Renal pelvis (tissue), 4 donors: ENCODE measurements around the gene PLCL1. TPM values are rescaled to one million over a fixed set of nuclear protein-coding genes. Genes with fewer than 3 reads are reported as not detected.

Experiments
- DNase-seq: peaks from one replicate; pipeline ENCODE4 v3.0.0-alpha.2; 2013
- polyA plus RNA-seq, 3 donors: library from polyadenylated mRNA; unstranded; fragments of 120-200 nt; gene quantifications; one replicate each; pipeline ENCODE4 v1.2.1, GENCODE V29; 2013; ENCODE audit not compliant: insufficient read length in 3 of 3

PLCL1 gene
- polyA plus RNA-seq, 3 donors, result 13.9 to 16.6 (median 14.2) TPM

DNA sequence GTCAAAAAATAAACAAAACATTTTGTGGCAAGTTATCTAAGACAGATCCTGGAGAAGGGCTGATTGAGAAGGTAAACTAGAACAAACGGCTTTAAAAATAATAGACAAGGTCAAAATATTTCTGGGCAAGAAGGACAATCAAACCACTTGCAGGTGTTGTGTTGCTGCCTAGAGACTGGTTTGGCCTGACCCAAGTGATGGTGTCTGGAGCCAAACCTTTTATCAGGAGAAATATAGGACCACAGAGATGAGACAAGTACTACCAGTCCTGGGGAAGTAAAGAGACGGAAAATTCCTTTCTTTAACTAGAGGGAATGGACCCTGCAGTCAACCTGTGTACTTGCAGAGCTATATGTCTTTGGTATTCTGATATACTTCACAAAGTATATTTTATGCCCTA lies 44.2 kb downstream of the PLCL1 start:
- no peak for DNase-seq

DNA sequence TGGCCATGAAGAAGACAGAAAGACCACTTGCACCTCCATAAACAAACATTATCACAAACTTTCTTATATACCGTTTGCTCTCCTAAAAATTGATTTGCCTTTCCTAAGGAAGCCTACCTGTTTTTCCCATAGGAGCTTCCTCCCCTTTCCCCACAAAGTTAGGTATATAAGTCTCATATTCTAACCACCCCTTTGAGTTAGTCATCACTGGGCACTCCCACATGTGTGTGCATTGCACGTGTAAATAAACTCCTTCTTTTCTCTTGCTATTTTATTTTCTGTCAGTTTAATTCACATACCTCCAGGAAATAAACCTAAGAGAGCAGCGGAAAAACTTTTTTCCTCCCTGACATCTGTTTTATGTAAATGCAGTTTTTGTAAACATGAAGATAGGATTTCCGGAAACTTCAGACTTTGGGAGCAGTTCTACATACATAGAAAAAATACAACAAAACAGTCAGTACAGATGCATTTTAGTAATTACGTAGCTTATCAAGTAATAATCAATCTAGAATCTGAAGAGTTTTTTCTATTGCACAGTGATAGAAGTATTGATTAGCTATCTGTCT lies 46.6 kb downstream of the PLCL1 start:
- DNase-seq, result no peak

DNA sequence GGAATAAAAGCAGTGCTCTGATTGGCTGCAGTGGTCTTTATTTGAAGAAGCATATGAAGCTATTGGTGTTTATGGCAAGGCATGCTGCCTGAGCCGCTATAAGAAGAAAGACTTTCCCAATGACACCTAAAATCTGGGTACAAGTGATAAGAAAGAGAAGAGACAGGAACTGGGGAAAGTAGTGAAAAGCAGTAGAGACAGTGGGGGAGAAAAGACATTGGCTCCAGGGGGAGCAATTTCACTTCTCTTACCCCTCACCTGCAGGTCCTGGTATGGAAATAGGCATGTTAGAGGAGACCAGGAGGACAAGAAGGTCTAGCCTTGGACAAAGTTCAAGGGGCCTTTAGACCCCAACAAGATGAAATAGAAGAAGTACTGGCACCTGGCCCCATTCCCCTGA lies 47.1 kb downstream of the PLCL1 start:
- DNase-seq, result no peak

GRCh38 chr2:197852108-197852507 lies 47.7 kb downstream of the PLCL1 start:
- no peak for DNase-seq

DNA sequence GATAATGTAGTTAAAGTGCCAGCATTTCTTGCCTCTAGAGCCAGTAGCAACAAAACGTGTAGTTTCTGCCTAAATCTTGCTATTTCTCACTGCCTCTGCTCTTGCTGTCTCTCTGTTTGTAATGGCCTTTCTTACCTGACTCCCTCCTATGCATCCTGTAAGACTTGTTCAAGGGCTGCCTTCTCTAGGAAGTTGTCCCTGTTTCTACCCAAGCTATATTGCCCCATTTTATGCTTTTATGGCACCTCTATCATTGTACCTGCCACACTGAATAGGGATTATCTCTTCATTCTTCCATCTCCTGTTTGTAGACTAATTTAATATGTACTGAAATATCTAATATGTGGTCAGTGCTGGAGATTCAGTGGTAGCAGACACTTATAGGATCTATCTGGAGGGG lies 49.2 kb downstream of the PLCL1 start:
- no peak for DNase-seq

GRCh38 chr2:197857476-197858107 lies 53.2 kb downstream of the PLCL1 start:
- DNase-seq, result no peak

DNA sequence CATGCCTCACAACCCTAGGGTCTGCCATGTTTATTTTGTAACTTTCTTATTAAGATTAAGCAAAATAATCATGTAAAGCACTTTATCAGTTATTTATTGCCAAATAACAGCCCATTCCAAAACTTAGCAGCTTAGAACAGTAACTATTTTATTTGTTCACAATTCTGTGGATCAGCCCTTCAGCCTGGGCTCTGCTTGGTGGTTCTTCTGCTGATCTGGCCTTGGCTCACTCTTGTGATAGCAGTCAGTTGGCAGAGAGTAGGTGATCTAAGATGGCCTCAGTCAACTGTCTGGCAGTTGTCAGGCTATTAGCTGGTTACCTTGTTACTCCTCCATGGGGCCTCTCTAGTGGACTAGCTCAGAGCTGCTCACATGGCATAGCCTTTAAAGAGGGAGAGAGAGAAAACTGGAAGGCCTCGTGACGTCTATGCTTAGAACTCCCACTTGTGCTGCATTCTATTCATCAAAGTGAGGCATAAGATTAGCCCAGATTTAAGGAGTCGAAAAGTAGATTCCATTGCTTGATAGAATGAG lies 54.3 kb downstream of the PLCL1 start:
- DNase-seq, result no peak

DNA sequence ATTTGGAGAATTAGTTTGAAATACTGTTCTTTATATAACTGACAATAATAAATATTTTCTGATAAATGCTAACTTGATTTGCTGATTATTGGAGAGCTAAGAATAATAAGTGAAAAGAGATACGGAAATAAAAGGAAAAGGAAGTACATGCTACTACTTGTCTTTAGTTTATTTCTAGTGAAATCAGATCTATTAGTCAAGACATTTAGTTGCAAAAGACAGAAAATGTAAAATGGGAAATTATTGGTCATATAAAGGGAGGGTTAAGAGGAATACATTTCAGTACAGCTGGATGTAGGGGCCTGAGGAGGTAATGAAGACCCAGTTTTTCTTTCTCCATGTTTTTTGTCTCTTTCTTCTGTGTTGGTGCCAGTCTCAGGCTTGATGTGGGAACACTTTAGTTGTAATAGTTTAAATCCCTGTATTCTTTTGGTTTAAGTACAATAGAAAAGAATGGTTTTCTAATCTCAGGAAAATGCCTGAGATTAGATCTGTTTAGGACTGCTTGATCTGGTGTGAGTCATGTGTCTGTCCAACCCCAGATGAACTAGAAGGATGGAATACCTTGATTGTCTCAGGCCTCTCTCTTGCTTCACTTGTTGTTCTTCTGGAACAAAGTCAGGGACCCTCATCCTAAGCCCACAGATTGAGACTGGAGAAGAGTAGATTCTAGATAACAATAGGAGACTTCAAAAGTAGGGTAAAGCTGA lies 58.0 kb downstream of the PLCL1 start:
- DNase-seq, result no peak

DNA sequence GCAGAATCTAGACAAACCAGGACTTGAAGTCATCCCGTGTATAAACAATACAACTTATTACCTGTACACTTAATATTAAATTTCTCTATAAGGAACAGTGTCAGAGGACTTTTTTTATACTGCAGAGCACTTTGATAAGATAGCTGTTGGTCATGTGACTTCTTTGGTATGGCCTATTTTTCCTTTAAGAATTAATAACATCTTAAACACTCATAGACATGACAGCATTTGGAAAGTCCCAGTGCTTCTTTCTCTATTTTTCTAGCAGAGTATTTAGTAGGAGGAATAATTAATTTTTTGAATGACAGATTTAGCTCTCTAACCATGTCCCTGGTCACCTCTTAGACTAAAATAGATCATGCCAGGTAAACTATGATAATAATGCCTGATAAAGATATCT lies 59.4 kb downstream of the PLCL1 start:
- no peak for DNase-seq

DNA sequence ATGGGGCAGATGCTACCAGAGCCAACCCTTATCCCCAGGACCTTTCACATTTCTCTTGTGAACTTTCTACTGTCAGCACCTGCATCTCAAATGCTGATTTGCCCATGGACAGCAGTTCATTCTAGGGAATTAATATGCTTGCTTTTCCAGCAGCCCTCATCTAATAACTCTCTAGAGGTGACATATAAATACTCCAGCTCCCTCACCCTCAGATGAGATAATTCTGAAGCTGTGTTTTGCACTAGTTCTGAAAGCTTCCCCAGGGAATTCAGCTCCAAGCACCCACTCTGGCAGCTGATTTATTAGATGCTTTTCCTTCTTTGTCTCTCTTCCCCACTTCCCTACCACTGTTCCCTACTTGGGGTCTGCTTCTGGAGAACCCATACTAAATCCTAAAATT lies 62.1 kb downstream of the PLCL1 start:
- DNase-seq, result no peak

DNA sequence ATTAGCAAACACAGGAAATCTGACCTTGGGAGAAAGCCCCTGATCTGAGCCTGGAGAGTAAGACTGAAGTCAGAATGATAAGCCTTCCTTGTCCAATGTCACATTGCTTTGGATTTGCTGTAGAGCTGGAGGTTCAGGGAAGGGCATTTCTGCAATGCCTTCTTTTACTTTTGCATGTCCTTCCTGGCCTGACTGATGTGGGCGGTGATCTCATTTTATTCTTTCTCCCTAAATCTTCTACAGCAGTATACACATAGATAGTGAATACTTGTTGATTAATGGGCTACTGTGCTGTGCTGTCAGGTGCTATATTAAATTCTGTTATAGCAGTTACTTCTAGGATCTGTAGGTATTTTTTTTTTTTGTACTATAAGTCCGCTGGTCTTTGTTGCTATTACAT lies 62.6 kb downstream of the PLCL1 start:
- DNase-seq, result no peak

GRCh38 chr2:197867624-197868023 lies 63.2 kb downstream of the PLCL1 start:
- DNase-seq, result no peak

DNA sequence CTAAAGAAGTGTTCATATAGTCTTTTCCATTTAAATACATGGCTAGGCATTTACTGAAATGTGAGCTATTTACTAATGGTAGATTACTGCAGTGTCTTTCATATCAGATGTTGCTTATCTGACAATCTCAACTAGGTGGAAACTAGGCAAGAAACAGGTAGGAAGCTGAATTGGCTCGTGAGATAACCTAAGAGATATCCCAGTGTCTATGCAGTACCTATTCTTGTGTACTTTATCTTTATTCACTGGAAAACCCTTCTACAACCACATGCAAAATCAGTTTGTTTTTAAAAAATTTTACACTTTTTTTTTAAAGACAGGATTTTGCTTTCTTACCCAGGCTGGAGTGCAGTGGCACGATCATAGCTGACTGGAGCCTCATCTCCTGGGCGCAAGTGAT lies 63.8 kb downstream of the PLCL1 start:
- DNase-seq, result no peak

DNA sequence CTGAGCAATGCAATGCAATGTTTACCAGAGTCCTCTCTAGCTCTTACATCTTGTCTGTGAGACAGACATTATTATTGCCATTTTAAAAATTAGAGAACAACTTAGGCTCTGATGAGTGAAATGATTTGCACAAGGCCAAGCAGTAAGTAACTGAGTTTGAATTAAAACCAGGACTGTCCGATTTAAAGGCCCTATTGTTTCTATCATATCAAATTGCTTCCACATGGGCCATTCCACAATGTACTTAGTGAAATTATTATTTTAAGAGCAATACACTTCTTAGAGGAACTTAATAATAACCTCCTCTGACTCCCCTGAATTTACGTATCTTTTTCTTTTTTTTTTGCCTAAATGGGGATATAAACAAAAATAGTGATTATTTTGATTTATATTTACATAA lies 64.6 kb downstream of the PLCL1 start:
- DNase-seq, result no peak

DNA sequence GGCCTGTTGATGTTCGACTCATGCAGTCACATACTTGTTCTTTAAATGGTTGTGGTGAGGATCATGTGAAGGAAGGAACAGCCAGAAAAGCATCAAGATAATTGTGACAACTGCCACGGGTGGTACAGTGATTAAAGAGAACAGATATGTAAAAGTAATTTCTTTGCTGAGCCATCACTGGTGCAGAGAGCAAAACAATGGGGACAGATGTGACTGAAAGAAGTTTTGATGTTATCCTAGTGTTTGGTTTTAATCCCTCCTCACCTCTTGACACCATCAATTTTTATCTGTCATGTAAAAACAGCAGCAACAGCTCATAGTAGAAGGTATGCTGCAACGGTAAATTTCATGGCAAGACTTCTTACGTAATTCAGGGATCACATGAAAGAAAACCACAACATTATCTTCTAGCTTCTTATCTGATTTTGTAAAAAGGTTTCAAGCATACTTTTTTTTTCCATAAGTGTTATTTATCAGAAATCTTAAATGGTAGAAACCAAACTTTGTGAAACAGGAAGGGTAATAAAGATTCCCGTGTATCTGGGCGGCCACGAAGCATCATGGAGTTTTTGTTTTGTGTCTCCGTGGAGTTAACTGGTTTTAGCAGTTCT lies 65.2 kb downstream of the PLCL1 start:
- DNase-seq, result no peak

- no peak for DNase-seq
Observed at GRCh38 chr2:197870137-197870536, 65.7 kb downstream of the PLCL1 start.

GRCh38 chr2:197871780-197872456 lies 67.5 kb downstream of the PLCL1 start:
- DNase-seq, result no peak

- no peak for DNase-seq
Observed at GRCh38 chr2:197873293-197873701, 68.9 kb downstream of the PLCL1 start.

DNA sequence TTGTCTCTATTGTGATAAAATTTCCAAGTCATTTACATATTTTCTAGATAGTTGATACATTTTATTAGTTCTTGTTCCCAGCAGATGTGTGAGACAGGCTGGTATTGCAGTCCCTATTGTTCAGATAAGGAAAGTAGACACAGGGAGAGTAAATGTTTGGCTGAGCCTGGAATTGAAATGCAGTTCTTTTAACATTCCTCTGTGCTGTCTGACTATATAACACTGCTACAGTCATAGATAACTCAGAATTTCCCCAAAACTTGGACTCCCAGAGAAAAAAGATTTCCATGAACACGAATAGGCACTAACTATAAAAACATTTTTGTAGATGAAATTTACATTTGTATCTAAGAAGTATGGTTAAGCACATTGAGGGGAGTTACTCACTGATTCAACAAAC lies 71.4 kb downstream of the PLCL1 start:
- no peak for DNase-seq

- no peak for DNase-seq
Observed at GRCh38 chr2:197876524-197876923, 72.1 kb downstream of the PLCL1 start.

GRCh38 chr2:197877038-197877437 lies 72.6 kb downstream of the PLCL1 start:
- DNase-seq, result no peak

DNA sequence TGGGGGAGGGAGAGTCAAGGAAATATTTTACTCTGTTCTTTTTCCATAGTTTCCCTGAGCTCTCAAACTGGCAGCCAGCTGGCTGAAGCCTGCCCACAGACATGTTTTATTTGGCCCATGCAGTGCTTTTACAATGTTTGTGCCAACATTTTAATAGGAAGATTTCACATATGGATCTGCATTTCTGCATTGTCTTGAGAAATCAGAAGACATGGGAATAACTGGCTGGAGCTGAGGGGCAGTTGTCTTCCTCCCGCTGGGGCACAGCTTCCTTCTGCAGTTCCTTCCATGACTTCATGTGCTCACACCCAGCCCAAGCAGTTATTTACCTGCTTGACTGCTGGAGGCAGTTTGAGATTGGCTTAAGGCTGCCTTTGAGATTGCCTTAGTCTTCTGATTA lies 74.4 kb downstream of the PLCL1 start:
- no peak for DNase-seq
